ENCODE measurements around the gene SMIM20.

DNA sequence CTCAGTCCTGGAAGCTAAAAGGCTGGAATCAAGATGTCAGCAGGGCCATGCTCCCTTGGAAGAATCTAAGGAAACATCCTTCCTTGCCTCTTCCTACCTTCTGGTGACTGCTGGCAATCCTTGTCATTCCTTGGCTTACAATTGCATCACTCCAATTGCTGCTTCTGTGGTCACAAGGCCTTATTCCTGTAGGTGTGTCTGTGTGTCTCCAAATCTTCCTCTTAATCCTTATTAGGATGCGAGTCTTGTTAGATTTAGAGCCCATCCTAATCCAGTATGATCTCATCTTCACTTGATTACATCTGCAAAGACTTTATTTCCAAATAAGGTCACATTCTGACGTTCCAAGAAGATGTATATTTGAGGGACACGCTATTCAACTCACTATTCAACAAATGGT is 52.2 kb downstream of the SMIM20 start:
- TF ChIP-seq POLR2A (IDR thresholded peaks at IDR 0.05; ENCODE audit: low read depth, low read length) = no peak
- TF ChIP-seq, protein P1, sequence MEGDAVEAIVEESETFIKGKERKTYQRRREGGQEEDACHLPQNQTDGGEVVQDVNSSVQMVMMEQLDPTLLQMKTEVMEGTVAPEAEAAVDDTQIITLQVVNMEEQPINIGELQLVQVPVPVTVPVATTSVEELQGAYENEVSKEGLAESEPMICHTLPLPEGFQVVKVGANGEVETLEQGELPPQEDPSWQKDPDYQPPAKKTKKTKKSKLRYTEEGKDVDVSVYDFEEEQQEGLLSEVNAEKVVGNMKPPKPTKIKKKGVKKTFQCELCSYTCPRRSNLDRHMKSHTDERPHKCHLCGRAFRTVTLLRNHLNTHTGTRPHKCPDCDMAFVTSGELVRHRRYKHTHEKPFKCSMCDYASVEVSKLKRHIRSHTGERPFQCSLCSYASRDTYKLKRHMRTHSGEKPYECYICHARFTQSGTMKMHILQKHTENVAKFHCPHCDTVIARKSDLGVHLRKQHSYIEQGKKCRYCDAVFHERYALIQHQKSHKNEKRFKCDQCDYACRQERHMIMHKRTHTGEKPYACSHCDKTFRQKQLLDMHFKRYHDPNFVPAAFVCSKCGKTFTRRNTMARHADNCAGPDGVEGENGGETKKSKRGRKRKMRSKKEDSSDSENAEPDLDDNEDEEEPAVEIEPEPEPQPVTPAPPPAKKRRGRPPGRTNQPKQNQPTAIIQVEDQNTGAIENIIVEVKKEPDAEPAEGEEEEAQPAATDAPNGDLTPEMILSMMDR (conservative IDR thresholded peaks at IDR 0.05; ENCODE audit: low read depth, low read length) = no peak

Measured in IMR-90 (cell line).